Mucosa of descending colon (tissue), 3 donors: Measurements from ENCODE around the gene DAPK1. TPM values are rescaled to one million over a fixed set of nuclear protein-coding genes. Genes with fewer than 3 reads are reported as not detected.

Experiments
- ATAC-seq: fragments of 200-7000 bp; cut with Tn5 transposase; one replicate; pipeline ENCODE4 v1.9.1; 2020; ENCODE audit warnings: mild to moderate bottlenecking, moderate library complexity
- DNase-seq, 3 donors: peaks; one replicate each; pipeline ENCODE4 v3.0.0-alpha.2; 2020
- H3K36me3 ChIP-seq: fragments of 200-600 bp; one replicate; pipeline ENCODE4 v1.8.0; 2021; ENCODE audit warnings: low read depth, mild to moderate bottlenecking
- H3K4me1 ChIP-seq: fragments of 200-600 bp; one replicate; pipeline ENCODE4 v1.8.0; 2021; ENCODE audit warnings: low read depth, mild to moderate bottlenecking
- H3K4me3 ChIP-seq: fragments of 200-600 bp; one replicate; pipeline ENCODE4 v1.8.0; 2021; ENCODE audit warnings: mild to moderate bottlenecking
- H3K9me3 ChIP-seq: fragments of 200-600 bp; one replicate; pipeline ENCODE4 v1.8.0; 2021; ENCODE audit warnings: mild to moderate bottlenecking
- CTCF ChIP-seq: fragments of 200-600 bp; IDR thresholded peaks from one replicate; pipeline ENCODE4 v1.8.0; 2022; ENCODE audit warnings: antibody characterized with exemption, mild to moderate bottlenecking
- intact Hi-C, 2 donors: fragments of 100-400 bp; cut with DNase I in 1 of 2; cut with micrococcal nuclease in 1 of 2; formaldehyde crosslinking; loops; one replicate each; pipeline versions ENCODE4 v1.11.0 to v1.11.1; 2022; cut with DNase I, micrococcal nuclease
- total RNA-seq, 3 donors: library from RNA; stranded (reverse); fragmentation: NEBNext Ultra II Directional in 2 of 3; extraction: Animal tissue kit (Norgen Biotek cat#: 25700) in 2 of 3; gene quantifications; one replicate each; pipeline versions ENCODE4 v1.2.1 to v1.2.4, GENCODE V29; 2021 to 2023
- donor health status: DM: no; HTN: no; CAD: no; lungs with moderate emphysema.
- donor health status: DM: no; HTN: no; CAD: no.
- donor health status: DM: no; HTN: yes; CAD: no.

DAPK1 gene
- total RNA-seq, 3 donors from 2014 or later: 22.2 to 98.7 (median 25.9) TPM

- Histone ChIP-seq H3K4me3 (no peak overlapping the region), H3K9me3 (no peaks in the 10 kb centered on the region), H3K36me3 (no peaks in the 10 kb centered on the region), H3K4me1 (peaks cover 7% of the 10 kb centered on the region)
- DNase-seq: no peak
- intact Hi-C loops: no loop called here
- ATAC-seq: no peak
- TF ChIP-seq CTCF: no peak
Observed at GRCh38 chr9:87595610-87596009, 97.9 kb downstream of the DAPK1 start.

- TF ChIP-seq CTCF: no peak
- DNase-seq (peak in 1 of 3 donors; percentile 29), ATAC-seq (no peak)
- peaks cover 12% of the 10 kb centered on the region for H3K4me1 ChIP-seq
- intact Hi-C loops: no loop called here
- H3K9me3 ChIP-seq: no peaks in the 10 kb centered on the region
- no peaks in the 10 kb centered on the region for H3K36me3 ChIP-seq
- no peak overlapping the region for H3K4me3 ChIP-seq
Observed at GRCh38 chr9:87596862-87597261, 99.2 kb downstream of the DAPK1 start.

GRCh38 chr9:87597710-87598443, 100.2 kb downstream of the DAPK1 start:
- intact Hi-C loops: no loop called here
- Histone ChIP-seq H3K4me3 (no peak overlapping the region), H3K36me3 (no peaks in the 10 kb centered on the region), H3K9me3 (no peaks in the 10 kb centered on the region), H3K4me1 (peaks cover 11% of the 10 kb centered on the region)
- no peak for TF ChIP-seq CTCF
- ATAC-seq (no peak), DNase-seq (no peak)

GRCh38 chr9:87599901-87600610, 102.4 kb downstream of the DAPK1 start:
- no peaks in the 10 kb centered on the region for H3K36me3 ChIP-seq
- H3K4me3 ChIP-seq: no peak overlapping the region
- ATAC-seq: peak; percentile 82
- intact Hi-C loops: no loop called here
- H3K4me1 ChIP-seq: peaks cover 5% of the 10 kb centered on the region
- no peaks in the 10 kb centered on the region for H3K9me3 ChIP-seq
- no peak for DNase-seq
- TF ChIP-seq CTCF: no peak

- no peak overlapping the region for H3K4me3 ChIP-seq
- no peaks in the 10 kb centered on the region for H3K36me3 ChIP-seq
- peaks cover 5% of the 10 kb centered on the region for H3K4me1 ChIP-seq
- DNase-seq (peak; percentile 77 to 79 (median 79)), ATAC-seq (peak; percentile 92)
- H3K9me3 ChIP-seq: no peaks in the 10 kb centered on the region
- TF ChIP-seq CTCF: no peak
- intact Hi-C loops: no loop called here
Observed at GRCh38 chr9:87601176-87601575, 103.5 kb downstream of the DAPK1 start.
